ENCODE results near the gene TGOLN2. TPM values are rescaled to one million over a fixed set of nuclear protein-coding genes. Genes with fewer than 3 reads are reported as not detected.

Gene TGOLN2
- total and polyA plus RNA-seq, 2 of the 13 experiments (the other 11 are each of a cell fraction or from before 2014, with no cell fraction given), result 99.6 to 155 TPM

DNA sequence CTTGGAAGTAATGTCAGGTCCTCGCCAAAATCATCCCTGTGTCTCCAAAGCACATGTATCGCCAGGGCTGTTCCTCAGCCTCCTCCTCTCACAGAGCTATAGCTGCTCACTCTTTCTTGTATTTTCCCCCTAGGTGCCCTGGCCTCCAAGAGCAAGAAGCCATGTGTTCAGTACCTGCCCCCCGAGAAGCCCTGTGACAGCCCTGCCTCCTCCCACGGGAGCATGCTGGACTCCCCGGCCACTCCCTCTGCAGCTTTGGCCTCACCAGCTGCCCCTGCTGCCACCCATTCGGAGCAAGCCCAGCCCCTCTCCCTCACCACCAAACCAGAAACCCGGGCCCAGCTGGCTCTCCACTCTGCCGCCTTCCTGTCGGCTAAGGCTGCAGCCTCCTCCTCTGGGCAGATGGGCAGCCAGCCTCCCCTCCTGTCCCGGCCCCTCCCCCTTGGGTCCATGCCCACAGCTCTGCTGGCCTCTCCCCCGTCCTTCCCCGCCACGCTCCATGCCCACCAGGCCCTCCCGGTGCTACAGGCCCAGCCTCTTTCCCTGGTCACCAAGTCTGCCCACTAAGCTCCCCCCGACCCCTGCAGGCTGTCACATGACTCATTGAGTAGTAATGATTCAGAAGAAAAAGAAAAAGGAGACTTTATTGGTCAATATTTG, 18.8 kb downstream of the TGOLN2 start (continued):
- TF ChIP-seq, protein P1, sequence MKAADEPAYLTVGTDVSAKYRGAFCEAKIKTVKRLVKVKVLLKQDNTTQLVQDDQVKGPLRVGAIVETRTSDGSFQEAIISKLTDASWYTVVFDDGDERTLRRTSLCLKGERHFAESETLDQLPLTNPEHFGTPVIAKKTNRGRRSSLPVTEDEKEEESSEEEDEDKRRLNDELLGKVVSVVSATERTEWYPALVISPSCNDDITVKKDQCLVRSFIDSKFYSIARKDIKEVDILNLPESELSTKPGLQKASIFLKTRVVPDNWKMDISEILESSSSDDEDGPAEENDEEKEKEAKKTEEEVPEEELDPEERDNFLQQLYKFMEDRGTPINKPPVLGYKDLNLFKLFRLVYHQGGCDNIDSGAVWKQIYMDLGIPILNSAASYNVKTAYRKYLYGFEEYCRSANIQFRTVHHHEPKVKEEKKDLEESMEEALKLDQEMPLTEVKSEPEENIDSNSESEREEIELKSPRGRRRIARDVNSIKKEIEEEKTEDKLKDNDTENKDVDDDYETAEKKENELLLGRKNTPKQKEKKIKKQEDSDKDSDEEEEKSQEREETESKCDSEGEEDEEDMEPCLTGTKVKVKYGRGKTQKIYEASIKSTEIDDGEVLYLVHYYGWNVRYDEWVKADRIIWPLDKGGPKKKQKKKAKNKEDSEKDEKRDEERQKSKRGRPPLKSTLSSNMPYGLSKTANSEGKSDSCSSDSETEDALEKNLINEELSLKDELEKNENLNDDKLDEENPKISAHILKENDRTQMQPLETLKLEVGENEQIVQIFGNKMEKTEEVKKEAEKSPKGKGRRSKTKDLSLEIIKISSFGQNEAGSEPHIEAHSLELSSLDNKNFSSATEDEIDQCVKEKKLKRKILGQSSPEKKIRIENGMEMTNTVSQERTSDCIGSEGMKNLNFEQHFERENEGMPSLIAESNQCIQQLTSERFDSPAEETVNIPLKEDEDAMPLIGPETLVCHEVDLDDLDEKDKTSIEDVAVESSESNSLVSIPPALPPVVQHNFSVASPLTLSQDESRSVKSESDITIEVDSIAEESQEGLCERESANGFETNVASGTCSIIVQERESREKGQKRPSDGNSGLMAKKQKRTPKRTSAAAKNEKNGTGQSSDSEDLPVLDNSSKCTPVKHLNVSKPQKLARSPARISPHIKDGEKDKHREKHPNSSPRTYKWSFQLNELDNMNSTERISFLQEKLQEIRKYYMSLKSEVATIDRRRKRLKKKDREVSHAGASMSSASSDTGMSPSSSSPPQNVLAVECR (CRISPR knock-in tag; IDR thresholded peaks at IDR 0.05; ENCODE audit: borderline replicate concordance), result peak; percentile 37; the same call in 1 of the 2 replicates
- peak; percentile 44 for TF ChIP-seq GATAD2A (CRISPR knock-in tag; IDR thresholded peaks at IDR 0.05)
- 0 out of 2 replicates have a peak, but pooled peaks have one; percentile 24 for TF ChIP-seq ZNF350 (CRISPR knock-in tag; IDR thresholded peaks at IDR 0.05; ENCODE audit: borderline replicate concordance, low read depth)
- TF ChIP-seq, protein P2, sequence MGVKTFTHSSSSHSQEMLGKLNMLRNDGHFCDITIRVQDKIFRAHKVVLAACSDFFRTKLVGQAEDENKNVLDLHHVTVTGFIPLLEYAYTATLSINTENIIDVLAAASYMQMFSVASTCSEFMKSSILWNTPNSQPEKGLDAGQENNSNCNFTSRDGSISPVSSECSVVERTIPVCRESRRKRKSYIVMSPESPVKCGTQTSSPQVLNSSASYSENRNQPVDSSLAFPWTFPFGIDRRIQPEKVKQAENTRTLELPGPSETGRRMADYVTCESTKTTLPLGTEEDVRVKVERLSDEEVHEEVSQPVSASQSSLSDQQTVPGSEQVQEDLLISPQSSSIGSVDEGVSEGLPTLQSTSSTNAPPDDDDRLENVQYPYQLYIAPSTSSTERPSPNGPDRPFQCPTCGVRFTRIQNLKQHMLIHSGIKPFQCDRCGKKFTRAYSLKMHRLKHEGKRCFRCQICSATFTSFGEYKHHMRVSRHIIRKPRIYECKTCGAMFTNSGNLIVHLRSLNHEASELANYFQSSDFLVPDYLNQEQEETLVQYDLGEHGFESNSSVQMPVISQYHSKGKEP (CRISPR knock-in tag; IDR thresholded peaks at IDR 0.05), result no peak
- no peak for TF ChIP-seq ZNF484 (CRISPR knock-in tag; IDR thresholded peaks at IDR 0.05; ENCODE audit: borderline replicate concordance, low read depth)
- TF ChIP-seq, protein P3, sequence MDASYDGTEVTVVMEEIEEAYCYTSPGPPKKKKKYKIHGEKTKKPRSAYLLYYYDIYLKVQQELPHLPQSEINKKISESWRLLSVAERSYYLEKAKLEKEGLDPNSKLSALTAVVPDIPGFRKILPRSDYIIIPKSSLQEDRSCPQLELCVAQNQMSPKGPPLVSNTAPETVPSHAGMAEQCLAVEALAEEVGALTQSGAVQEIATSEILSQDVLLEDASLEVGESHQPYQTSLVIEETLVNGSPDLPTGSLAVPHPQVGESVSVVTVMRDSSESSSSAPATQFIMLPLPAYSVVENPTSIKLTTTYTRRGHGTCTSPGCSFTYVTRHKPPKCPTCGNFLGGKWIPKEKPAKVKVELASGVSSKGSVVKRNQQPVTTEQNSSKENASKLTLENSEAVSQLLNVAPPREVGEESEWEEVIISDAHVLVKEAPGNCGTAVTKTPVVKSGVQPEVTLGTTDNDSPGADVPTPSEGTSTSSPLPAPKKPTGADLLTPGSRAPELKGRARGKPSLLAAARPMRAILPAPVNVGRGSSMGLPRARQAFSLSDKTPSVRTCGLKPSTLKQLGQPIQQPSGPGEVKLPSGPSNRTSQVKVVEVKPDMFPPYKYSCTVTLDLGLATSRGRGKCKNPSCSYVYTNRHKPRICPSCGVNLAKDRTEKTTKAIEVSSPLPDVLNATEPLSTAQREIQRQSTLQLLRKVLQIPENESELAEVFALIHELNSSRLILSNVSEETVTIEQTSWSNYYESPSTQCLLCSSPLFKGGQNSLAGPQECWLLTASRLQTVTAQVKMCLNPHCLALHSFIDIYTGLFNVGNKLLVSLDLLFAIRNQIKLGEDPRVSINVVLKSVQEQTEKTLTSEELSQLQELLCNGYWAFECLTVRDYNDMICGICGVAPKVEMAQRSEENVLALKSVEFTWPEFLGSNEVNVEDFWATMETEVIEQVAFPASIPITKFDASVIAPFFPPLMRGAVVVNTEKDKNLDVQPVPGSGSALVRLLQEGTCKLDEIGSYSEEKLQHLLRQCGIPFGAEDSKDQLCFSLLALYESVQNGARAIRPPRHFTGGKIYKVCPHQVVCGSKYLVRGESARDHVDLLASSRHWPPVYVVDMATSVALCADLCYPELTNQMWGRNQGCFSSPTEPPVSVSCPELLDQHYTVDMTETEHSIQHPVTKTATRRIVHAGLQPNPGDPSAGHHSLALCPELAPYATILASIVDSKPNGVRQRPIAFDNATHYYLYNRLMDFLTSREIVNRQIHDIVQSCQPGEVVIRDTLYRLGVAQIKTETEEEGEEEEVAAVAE (CRISPR knock-in tag; IDR thresholded peaks at IDR 0.05; ENCODE audit: borderline replicate concordance), result no peak
- no peak for TF ChIP-seq CBX2 (IDR thresholded peaks at IDR 0.05; ENCODE audit: low read depth, low read length)
- TF ChIP-seq CBX2 (CRISPR knock-in tag; IDR thresholded peaks at IDR 0.05; ENCODE audit: low read depth), result no peak
- no peak for TF ChIP-seq ZNF780A (CRISPR knock-in tag; IDR thresholded peaks at IDR 0.05)
- TF ChIP-seq POLR2AphosphoS2 (IDR thresholded peaks at IDR 0.05; ENCODE audit: low read depth, low read length), result no peak
- TF ChIP-seq RFX3 (CRISPR knock-in tag; IDR thresholded peaks at IDR 0.05), result no peak
- TF ChIP-seq HOXA7 (CRISPR knock-in tag; IDR thresholded peaks at IDR 0.05), result no peak
- TF ChIP-seq EED (CRISPR knock-in tag; IDR thresholded peaks at IDR 0.05), result 0 out of 2 replicates have a peak, but pooled peaks have one; percentile 50
- TF ChIP-seq, protein P4, sequence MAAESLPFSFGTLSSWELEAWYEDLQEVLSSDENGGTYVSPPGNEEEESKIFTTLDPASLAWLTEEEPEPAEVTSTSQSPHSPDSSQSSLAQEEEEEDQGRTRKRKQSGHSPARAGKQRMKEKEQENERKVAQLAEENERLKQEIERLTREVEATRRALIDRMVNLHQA (CRISPR knock-in tag; IDR thresholded peaks at IDR 0.05), result no peak
- TF ChIP-seq, protein P5, sequence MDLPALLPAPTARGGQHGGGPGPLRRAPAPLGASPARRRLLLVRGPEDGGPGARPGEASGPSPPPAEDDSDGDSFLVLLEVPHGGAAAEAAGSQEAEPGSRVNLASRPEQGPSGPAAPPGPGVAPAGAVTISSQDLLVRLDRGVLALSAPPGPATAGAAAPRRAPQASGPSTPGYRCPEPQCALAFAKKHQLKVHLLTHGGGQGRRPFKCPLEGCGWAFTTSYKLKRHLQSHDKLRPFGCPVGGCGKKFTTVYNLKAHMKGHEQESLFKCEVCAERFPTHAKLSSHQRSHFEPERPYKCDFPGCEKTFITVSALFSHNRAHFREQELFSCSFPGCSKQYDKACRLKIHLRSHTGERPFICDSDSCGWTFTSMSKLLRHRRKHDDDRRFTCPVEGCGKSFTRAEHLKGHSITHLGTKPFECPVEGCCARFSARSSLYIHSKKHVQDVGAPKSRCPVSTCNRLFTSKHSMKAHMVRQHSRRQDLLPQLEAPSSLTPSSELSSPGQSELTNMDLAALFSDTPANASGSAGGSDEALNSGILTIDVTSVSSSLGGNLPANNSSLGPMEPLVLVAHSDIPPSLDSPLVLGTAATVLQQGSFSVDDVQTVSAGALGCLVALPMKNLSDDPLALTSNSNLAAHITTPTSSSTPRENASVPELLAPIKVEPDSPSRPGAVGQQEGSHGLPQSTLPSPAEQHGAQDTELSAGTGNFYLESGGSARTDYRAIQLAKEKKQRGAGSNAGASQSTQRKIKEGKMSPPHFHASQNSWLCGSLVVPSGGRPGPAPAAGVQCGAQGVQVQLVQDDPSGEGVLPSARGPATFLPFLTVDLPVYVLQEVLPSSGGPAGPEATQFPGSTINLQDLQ (CRISPR knock-in tag; IDR thresholded peaks at IDR 0.05), result no peak

Measured in HepG2 (cell line).